GM18868 (cell line): ENCODE data around the gene SRPRB.

ENCODE experiments used
- ATAC-seq: cut with Tn5 transposase; IDR thresholded peaks from one replicate; pipeline ENCODE4 v1.9.1; 2021; ENCODE audit warnings: mild to moderate bottlenecking, moderate library complexity; ENCODE audit not compliant: unreplicated experiment

SRPRB gene

GRCh38 chr3:133805702-133806475 is at the start of gene SRPRB:
Gene SRPRB, plus strand, starts transcription at chr3:133805815. Its CDS starts 34 bp downstream, at chr3:133805849.
- ATAC-seq: peak; percentile 98

GRCh38 chr3:133756716-133757694 is 48.6 kb upstream of the SRPRB start:
- no peak for ATAC-seq

GRCh38 chr3:133757701-133758567 is 47.7 kb upstream of the SRPRB start:
- ATAC-seq: no peak

GRCh38 chr3:133758568-133758928 is 47.1 kb upstream of the SRPRB start:
- ATAC-seq: no peak

- ATAC-seq: no peak
Observed at GRCh38 chr3:133758964-133759739, 46.5 kb upstream of the SRPRB start.

GRCh38 chr3:133759740-133760305 is 45.8 kb upstream of the SRPRB start:
- ATAC-seq: no peak

GRCh38 chr3:133760916-133761315 is 44.7 kb upstream of the SRPRB start:
- ATAC-seq: no peak

- ATAC-seq: no peak
Observed at GRCh38 chr3:133761605-133762484, 43.8 kb upstream of the SRPRB start.

- no peak for ATAC-seq
Observed at GRCh38 chr3:133762539-133762938, 43.1 kb upstream of the SRPRB start.

GRCh38 chr3:133763797-133764683 is 41.6 kb upstream of the SRPRB start:
- ATAC-seq: no peak

GRCh38 chr3:133765256-133765655 is 40.4 kb upstream of the SRPRB start:
- ATAC-seq: no peak

- ATAC-seq: no peak
Observed at GRCh38 chr3:133767607-133768006, 38.0 kb upstream of the SRPRB start.

- ATAC-seq: no peak
Observed at GRCh38 chr3:133769536-133769935, 36.1 kb upstream of the SRPRB start.

GRCh38 chr3:133773732-133774131 is 31.9 kb upstream of the SRPRB start:
- no peak for ATAC-seq

- ATAC-seq: no peak
Observed at GRCh38 chr3:133775309-133775708, 30.3 kb upstream of the SRPRB start.

- ATAC-seq: no peak
Observed at GRCh38 chr3:133775835-133776234, 29.8 kb upstream of the SRPRB start.

- no peak for ATAC-seq
Observed at GRCh38 chr3:133776794-133777438, 28.7 kb upstream of the SRPRB start.
